Measurements from ENCODE around the gene MAP3K7.

DNA sequence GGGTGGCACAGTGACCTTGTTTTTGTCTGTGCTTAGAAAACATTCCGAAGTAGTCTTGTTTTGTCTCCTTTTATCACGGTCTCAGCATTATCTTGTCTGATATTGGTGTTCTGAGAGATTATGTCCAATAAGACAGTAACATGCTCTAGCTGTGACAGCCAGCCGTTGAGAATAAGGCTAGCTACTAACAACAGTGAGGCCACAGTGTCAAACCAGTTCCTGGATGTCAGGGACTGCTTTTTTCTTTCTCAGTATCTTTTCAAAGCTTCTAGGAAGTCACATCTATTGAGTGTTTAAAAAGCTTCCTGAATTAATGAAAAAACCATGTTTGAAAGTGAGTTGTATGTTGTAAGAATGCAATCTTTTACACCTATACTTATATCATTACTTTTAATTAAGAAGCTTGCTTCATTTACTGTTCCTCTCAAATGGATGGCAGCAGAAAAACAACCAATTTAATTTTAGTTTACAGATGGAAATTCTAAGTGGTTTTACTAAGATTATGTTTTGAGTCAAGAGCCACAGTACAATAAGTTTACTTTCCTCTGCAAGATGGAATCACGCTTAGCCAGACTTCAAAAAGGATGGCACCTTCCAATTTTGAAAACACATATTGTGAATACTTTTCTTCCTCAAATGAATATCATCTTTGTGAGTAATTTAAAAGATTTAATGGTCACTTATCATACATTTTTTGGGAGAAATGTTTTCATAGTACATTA lies 53.1 kb downstream of the MAP3K7 start:
- TF ChIP-seq, protein P1, sequence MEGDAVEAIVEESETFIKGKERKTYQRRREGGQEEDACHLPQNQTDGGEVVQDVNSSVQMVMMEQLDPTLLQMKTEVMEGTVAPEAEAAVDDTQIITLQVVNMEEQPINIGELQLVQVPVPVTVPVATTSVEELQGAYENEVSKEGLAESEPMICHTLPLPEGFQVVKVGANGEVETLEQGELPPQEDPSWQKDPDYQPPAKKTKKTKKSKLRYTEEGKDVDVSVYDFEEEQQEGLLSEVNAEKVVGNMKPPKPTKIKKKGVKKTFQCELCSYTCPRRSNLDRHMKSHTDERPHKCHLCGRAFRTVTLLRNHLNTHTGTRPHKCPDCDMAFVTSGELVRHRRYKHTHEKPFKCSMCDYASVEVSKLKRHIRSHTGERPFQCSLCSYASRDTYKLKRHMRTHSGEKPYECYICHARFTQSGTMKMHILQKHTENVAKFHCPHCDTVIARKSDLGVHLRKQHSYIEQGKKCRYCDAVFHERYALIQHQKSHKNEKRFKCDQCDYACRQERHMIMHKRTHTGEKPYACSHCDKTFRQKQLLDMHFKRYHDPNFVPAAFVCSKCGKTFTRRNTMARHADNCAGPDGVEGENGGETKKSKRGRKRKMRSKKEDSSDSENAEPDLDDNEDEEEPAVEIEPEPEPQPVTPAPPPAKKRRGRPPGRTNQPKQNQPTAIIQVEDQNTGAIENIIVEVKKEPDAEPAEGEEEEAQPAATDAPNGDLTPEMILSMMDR (IDR thresholded peaks at IDR 0.05; ENCODE audit: control extremely low read depth in 1 of 3, insufficient read depth in 1 of 3, low read depth in 1 of 3, low read length in 3 of 3), result no peak
- TF ChIP-seq CREB1 (IDR thresholded peaks at IDR 0.05), result no peak
- no peak for TF ChIP-seq CTBP2 (IDR thresholded peaks at IDR 0.05; ENCODE audit: borderline replicate concordance, insufficient read depth, insufficient read length, low read length)
- no peak for TF ChIP-seq RXRA (IDR thresholded peaks at IDR 0.05; ENCODE audit: insufficient read depth, low read depth, low read length)
- TF ChIP-seq RAD21 (IDR thresholded peaks at IDR 0.05 in 1 of 2, conservative IDR thresholded peaks at IDR 0.05 in 1 of 2; ENCODE audit: low read depth in 2 of 2, low read length in 2 of 2), result no peak
- no peak for TF ChIP-seq ZNF274 (IDR thresholded peaks at IDR 0.05; ENCODE audit: borderline replicate concordance, extremely low read depth, low read length)
- TF ChIP-seq POLR2A (IDR thresholded peaks at IDR 0.05; ENCODE audit: control extremely low read depth in 1 of 2, low read depth in 2 of 2, low read length in 2 of 2), result no peak
- no peak for TF ChIP-seq CHD2 (IDR thresholded peaks at IDR 0.05; ENCODE audit: low read length)
- no peak for TF ChIP-seq POLR2AphosphoS5 (IDR thresholded peaks at IDR 0.05; ENCODE audit: low read depth, low read length)
- TF ChIP-seq YY1 (IDR thresholded peaks at IDR 0.05; ENCODE audit: low read depth, low read length), result no peak

All from H1 (cell line).